Neutrophil (primary cell): ENCODE results near the gene NUMB.

Source experiments
- H3K27ac ChIP-seq: fragments of 200-600 bp; sonication (generic); 2 replicates; pipeline ENCODE4 v1.5.1; 2016; ENCODE audit warnings: mild to moderate bottlenecking, moderate library complexity
- H3K27me3 ChIP-seq: fragments of 200-600 bp; sonication (generic); 2 replicates; pipeline ENCODE4 v1.6.0; 2016; ENCODE audit warnings: mild to moderate bottlenecking
- H3K36me3 ChIP-seq: fragments of 200-600 bp; sonication (generic); 2 replicates; pipeline ENCODE4 v1.5.1; 2017
- H3K4me1 ChIP-seq, 2 experiments: fragments of 200-600 bp in 1 of 2; sonication (generic) in 1 of 2; 1 replicate in 1 of 2; 2 replicates in 1 of 2; pipeline versions ENCODE4 v1.5.1 to v1.6.1; 2013 to 2016; ENCODE audit warnings: low read depth in 1 of 2, low read length in 1 of 2, mild to moderate bottlenecking in 1 of 2, moderate library complexity in 1 of 2; ENCODE audit not compliant: control insufficient read depth in 1 of 2, insufficient read depth in 1 of 2
- H3K4me3 ChIP-seq, 2 experiments: fragments of 200-600 bp in 1 of 2; sonication (generic) in 1 of 2; 1 replicate in 1 of 2; 2 replicates in 1 of 2; pipeline ENCODE4 v1.5.1; 2013 to 2016; ENCODE audit warnings: low read depth in 1 of 2, low read length in 1 of 2, mild to moderate bottlenecking in 1 of 2, moderate library complexity in 1 of 2
- H3K9me3 ChIP-seq: fragments of 200-600 bp; sonication (generic); 2 replicates; pipeline ENCODE4 v1.5.1; 2016
- CTCF ChIP-seq: fragments of 200-600 bp; sonication (generic); IDR thresholded peaks from 2 replicates; pipeline ENCODE4 v1.5.1; 2016; ENCODE audit warnings: antibody characterized with exemption

NUMB gene

DNA sequence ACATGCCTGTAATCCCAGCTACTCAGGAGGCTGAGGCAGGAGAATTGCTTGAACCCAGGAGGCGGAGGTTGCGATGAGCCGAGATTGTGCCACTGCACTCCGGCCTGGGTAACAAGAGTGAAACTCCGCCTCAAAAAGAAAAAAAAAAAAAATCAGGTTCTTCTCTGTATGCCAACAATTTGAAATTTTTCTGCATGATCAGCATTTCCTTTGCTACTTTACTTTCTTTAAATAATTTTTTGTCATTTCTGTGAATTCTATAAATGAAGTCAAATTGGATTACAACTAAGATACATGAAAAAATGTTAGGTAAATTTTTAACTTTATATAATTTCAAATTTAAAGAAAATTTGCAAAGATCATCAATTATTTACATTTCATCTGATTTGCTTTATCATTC, 87.8 kb downstream of the NUMB start:
- H3K4me3 ChIP-seq, result no peak overlapping the region
- peaks cover 24% of the 10 kb centered on the region for H3K36me3 ChIP-seq

DNA sequence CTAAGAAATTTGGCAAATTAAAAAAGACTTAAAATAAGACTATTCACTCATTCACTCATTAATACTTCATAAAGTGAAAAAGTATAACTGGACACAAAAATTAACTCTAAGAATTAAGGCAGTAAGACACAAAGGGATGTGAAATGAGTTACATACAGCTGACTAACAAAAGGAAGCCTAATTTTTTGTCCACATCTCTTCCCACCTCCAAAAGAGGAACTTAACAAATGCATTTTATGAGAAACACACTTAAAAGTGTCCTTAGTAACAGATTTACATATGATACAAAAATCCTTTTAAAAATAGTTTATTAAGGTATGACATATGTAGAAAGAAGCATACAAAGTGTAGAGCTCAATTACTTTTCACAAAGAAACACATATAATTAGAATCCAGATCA, 88.9 kb downstream of the NUMB start:
- Histone ChIP-seq H3K9me3 (no peaks in the 10 kb centered on the region), H3K36me3 (peaks cover 34% of the 10 kb centered on the region), H3K4me1 (peaks cover 3 to 4% of the 10 kb centered on the region in 2 experiments), H3K27me3 (no peaks in the 10 kb centered on the region), H3K27ac (peak overlapping the region; percentile 61), H3K4me3 (no peak overlapping the region)
- TF ChIP-seq CTCF, result no peak

More for the DNA sequence above, 87.8 kb downstream of the NUMB start:
- Histone ChIP-seq H3K4me1 (peaks cover 3 to 9% of the 10 kb centered on the region in 2 experiments), H3K27ac (no peak overlapping the region), H3K9me3 (no peaks in the 10 kb centered on the region), H3K27me3 (no peaks in the 10 kb centered on the region)
- no peak for TF ChIP-seq CTCF

GRCh38 chr14:73368616-73369015, 89.7 kb downstream of the NUMB start:
- no peaks in the 10 kb centered on the region for H3K9me3 ChIP-seq
- H3K27ac ChIP-seq, result no peak overlapping the region
- H3K4me3 ChIP-seq, result no peak overlapping the region
- no peak for TF ChIP-seq CTCF
- peaks cover 36% of the 10 kb centered on the region for H3K36me3 ChIP-seq
- H3K4me1 ChIP-seq, result peaks cover 3 to 4% of the 10 kb centered on the region in 2 experiments
- no peaks in the 10 kb centered on the region for H3K27me3 ChIP-seq

DNA sequence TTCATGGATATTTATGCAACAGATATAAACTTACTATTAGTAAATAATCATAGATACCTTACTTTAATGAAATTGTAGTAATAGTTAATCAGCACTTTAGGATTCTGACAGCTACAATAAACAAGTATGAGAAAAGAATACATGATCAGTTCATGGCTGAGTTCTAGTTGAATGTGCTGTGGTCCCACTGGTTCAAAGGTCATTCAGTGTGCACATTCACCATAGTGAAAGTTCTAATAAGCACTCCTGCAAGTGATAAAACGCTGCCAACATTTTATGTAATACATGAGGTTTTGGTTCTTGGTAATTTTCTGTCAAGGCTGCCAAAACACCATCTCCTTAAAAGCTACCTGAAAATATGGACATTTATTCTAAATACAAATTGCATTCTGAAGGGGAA, 92.6 kb downstream of the NUMB start:
- Histone ChIP-seq H3K4me3 (no peak overlapping the region), H3K27ac (no peak overlapping the region), H3K9me3 (no peaks in the 10 kb centered on the region), H3K4me1 (peaks cover 3 to 4% of the 10 kb centered on the region in 2 experiments), H3K27me3 (no peaks in the 10 kb centered on the region), H3K36me3 (peaks cover 42% of the 10 kb centered on the region)
- TF ChIP-seq CTCF, result no peak

GRCh38 chr14:73364559-73364958, 93.8 kb downstream of the NUMB start:
- Histone ChIP-seq H3K4me1 (peaks cover 2 to 3% of the 10 kb centered on the region in 2 experiments), H3K4me3 (no peak overlapping the region), H3K36me3 (peaks cover 41% of the 10 kb centered on the region), H3K27me3 (no peaks in the 10 kb centered on the region), H3K9me3 (no peaks in the 10 kb centered on the region), H3K27ac (no peak overlapping the region)
- TF ChIP-seq CTCF, result no peak

- no peak overlapping the region for H3K27ac ChIP-seq
- no peak overlapping the region for H3K4me3 ChIP-seq
- H3K36me3 ChIP-seq, result peaks cover 39% of the 10 kb centered on the region
- no peak for TF ChIP-seq CTCF
- H3K27me3 ChIP-seq, result no peaks in the 10 kb centered on the region
- H3K4me1 ChIP-seq, result no peaks in the 10 kb centered on the region
- H3K9me3 ChIP-seq, result no peaks in the 10 kb centered on the region
Observed at GRCh38 chr14:73359445-73359844, 98.9 kb downstream of the NUMB start.
